ENCODE data around the gene BRIP1. TPM values are rescaled to one million over a fixed set of nuclear protein-coding genes. Genes with fewer than 3 reads are reported as not detected.

BRIP1 gene
- total RNA-seq (ENCODE audit: low replicate concordance) = 2.0 and 20.9 TPM in 2 replicates

- peak within 1 kb of the TSS; percentile 87 for H3K4me3 ChIP-seq (ENCODE audit: low read depth, low read length)
- peak; percentile 90 for DNase-seq (ENCODE audit: low read depth)
- TF ChIP-seq, protein P1, sequence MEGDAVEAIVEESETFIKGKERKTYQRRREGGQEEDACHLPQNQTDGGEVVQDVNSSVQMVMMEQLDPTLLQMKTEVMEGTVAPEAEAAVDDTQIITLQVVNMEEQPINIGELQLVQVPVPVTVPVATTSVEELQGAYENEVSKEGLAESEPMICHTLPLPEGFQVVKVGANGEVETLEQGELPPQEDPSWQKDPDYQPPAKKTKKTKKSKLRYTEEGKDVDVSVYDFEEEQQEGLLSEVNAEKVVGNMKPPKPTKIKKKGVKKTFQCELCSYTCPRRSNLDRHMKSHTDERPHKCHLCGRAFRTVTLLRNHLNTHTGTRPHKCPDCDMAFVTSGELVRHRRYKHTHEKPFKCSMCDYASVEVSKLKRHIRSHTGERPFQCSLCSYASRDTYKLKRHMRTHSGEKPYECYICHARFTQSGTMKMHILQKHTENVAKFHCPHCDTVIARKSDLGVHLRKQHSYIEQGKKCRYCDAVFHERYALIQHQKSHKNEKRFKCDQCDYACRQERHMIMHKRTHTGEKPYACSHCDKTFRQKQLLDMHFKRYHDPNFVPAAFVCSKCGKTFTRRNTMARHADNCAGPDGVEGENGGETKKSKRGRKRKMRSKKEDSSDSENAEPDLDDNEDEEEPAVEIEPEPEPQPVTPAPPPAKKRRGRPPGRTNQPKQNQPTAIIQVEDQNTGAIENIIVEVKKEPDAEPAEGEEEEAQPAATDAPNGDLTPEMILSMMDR (IDR thresholded peaks at IDR 0.05; ENCODE audit: insufficient read depth, low read length) = no peak
Observed at GRCh38 chr17:61862975-61863800, at the start of gene BRIP1. Gene BRIP1, minus strand, starts transcription at chr17:61863528. Its CDS starts 1,989 bp downstream, at chr17:61861539.

DNA sequence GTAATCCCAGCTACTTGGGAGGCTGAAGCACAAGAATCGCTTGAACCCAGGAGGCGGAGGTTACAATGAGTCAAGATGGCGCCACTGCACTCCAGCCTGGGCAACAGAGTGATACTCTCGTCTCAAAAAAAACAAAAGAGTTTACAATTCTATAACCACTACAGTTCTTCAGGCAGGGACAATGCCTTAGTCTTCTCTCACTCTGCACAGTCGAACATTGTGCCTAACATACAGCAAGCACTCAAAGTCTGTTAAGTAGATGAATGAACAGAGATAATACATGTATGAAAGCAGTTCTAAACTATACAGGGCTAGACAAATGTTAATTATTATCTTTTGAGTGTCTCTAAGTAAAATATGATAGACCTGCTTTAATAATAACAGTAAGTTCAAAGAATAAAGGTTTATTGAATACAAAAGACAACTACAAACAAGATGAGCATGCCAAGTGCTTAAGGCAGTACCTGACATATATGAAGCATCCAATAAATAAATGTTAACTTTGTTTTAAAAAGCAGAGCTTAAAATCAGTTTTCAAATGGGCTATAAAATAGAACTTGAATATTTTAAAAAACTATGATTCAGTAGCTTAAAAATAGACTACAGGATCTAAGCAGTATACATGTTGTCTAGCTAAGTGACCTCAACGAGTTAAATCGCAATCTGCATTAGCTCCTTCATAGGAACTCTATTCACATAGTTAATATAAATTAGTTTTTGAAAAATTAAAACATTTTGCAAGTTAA lies 45.1 kb upstream of the BRIP1 start:
- no peak overlapping the region for H3K4me3 ChIP-seq (ENCODE audit: low read depth, low read length)
- TF ChIP-seq, protein P1 (IDR thresholded peaks at IDR 0.05; ENCODE audit: insufficient read depth, low read length) = no peak
- no peak for DNase-seq (ENCODE audit: low read depth)

DNA sequence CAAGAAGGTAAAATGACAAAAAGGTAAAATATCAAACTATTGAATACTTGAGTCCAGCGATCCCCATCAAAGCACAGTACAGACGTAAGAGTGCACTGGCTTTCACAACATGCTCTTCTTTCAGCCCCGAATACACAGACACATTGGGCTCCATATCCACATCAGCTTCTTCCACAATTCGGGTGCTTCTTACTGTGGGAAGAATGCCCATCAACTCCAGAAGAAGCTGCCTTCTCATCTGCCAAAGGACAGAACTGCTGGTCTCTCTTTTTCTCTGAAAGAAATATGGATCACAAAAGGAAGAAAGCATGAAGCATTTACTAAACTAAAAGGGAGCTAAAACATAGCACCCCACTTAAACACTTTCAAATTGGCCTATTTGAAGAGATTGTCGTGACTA lies 44.0 kb upstream of the BRIP1 start:
- no peak for DNase-seq (ENCODE audit: low read depth)
- H3K4me3 ChIP-seq (ENCODE audit: low read depth, low read length) = no peak overlapping the region
- TF ChIP-seq, protein P1 (IDR thresholded peaks at IDR 0.05; ENCODE audit: insufficient read depth, low read length) = no peak

GRCh38 chr17:61904094-61904710 lies 40.9 kb upstream of the BRIP1 start:
- TF ChIP-seq, protein P1 (IDR thresholded peaks at IDR 0.05; ENCODE audit: insufficient read depth, low read length) = no peak
- no peak for DNase-seq (ENCODE audit: low read depth)
- H3K4me3 ChIP-seq (ENCODE audit: low read depth, low read length) = no peak overlapping the region

DNA sequence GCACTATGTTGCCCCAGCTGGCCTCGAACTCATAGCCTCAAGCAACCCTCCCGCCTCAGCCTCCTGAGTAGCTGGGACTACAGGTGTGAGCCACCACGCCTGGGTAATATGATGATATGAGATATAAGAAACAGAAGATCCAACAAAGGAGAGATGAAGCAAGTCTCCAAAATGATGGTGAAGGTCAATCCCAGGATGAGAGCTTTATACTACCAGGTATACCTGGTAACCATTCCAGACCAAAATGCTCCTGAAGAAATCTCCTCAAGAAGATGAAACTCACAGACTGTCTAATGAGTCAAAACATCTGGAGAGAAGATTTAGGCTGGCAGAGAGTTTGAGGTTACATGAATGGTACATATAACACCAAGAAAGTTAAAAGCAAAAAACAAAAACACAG lies 39.9 kb upstream of the BRIP1 start:
- no peak for DNase-seq (ENCODE audit: low read depth)
- TF ChIP-seq, protein P1 (IDR thresholded peaks at IDR 0.05; ENCODE audit: insufficient read depth, low read length) = no peak
- H3K4me3 ChIP-seq (ENCODE audit: low read depth, low read length) = no peak overlapping the region

DNA sequence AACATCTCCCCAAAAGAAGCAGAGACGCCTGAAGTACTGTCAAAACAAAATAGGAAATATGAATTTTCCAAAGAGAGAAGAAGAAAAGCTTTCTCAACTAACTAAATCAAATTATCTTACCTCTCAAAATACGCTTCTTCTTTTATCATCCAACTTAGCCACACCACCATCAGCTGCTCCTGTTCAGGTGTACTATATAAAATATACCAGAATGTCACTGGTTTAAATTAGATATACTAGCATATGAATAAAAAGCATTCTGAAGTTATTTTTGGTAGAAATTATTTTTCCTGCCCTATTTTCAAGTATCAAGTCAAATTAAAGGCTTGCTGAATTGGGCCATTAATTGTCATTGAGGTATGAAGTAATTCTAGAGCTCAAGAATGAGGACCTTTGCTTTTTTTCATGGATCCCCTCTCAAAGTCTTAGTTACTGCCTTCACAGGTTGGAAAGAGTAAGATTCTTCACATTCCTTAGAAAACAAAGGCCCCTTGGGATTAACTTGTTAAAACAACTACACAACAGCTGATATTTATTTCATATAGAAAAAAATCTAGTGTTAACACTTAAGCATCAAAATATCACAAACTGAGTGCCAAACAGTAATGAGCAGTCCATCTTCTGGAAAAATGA lies 34.3 kb upstream of the BRIP1 start:
- TF ChIP-seq, protein P1 (IDR thresholded peaks at IDR 0.05; ENCODE audit: insufficient read depth, low read length) = no peak
- no peak for DNase-seq (ENCODE audit: low read depth)
- no peak overlapping the region for H3K4me3 ChIP-seq (ENCODE audit: low read depth, low read length)
